C4-2B (cell line): ENCODE data around the gene ERICH6B.
A peak's percentile ranks its signal among the peaks of the same experiment; 100 is the strongest.

Experiments used
- H3K27ac ChIP-seq: fragments of 450-650 bp; 2 replicates; pipeline ENCODE4 v1.5.1; 2017
- CTCF ChIP-seq: fragments of 450-650 bp; conservative IDR thresholded peaks from 2 replicates; pipeline ENCODE4 v1.5.1; 2017; ENCODE audit warnings: mild to moderate bottlenecking
- ZFX ChIP-seq: fragments of 450-650 bp; IDR thresholded peaks from 2 replicates; pipeline ENCODE4 v1.6.1; 2017

The ERICH6B gene

DNA sequence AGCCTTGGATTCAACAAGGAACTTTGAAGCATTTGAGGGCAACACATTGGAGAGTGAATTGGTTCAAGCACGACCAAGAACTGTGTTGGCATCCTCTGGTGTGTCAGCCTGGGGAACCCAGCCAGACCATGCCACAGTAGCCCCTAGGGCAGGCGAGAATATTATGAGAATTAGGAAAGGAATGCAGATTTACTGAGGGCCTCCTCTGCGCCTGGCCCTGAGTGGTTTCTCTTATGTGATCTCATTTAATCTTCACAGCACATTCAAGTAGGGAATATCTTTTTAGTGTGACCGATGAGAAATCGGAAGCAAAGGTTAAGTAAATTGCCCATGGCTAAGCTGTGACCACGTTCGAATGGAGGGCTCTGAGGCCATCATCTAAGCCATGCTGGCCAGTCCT lies 15.3 kb upstream of the ERICH6B start:
- TF ChIP-seq CTCF (no peak), ZFX (no peak)

DNA sequence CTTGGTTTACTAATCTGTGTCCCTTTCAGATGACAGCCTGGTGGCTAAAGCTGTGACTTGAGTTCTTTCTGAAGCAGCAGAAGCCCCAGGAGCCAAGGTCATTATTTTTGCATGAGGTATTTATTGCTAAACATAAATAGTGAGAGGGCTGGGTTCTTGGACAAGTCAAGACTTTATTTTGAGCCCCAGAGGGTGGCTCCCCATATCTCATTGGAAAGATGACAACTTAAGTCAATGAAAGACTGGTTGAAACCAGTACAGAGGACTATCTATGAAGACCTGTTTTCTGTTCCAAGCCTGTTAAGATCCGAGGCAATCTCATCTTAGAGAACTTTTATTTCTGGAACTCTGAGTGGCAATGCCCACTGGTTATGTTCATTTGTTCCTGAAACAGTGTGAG lies 14.4 kb upstream of the ERICH6B start:
- TF ChIP-seq CTCF (no peak), ZFX (no peak)
- H3K27ac ChIP-seq: no peak overlapping the region

More for the DNA sequence above, 15.3 kb upstream of the ERICH6B start:
- H3K27ac ChIP-seq: no peak overlapping the region

DNA sequence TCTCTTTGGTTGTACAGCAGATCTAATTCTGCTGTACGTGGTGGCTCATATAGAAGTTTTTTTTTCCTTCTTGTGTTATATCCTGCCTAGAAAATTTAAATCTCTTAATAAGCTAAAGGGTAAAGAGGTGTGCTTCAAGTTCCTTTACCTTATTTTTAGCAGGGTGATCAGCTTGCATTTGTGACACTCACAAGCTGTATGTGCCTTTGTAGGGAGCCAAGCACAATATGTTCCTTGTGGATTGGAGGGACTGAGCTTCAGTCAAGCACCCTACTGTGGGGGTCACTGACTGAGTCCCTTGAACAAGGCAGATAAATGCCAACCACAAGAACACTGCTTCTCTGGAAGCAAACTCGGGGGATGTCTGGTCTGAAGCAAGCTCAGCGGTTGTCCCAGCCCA lies 12.6 kb upstream of the ERICH6B start:
- no peak overlapping the region for H3K27ac ChIP-seq
- TF ChIP-seq ZFX (no peak), CTCF (no peak)

DNA sequence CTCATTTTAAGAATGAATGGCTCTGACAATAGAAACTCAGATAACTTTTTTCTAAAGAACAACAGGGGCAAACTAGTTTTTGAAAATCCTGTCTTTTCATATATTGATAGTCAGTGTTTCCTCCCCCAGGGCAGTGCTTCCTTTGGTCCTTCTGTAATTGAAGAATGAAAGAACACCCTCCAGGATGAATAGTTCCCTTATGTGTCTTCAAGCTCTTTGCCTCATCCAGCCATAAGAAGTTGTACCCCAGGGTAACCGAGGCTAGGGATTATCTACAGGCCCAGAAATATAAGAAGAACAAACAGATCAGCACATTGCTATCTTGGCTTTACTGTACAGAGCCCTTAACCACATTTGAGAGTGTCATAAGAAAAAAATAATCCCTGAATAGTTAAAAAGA lies 12.1 kb upstream of the ERICH6B start:
- no peak overlapping the region for H3K27ac ChIP-seq
- TF ChIP-seq CTCF (no peak), ZFX (no peak)

GRCh38 chr13:45626731-45627374 lies 11.3 kb upstream of the ERICH6B start:
- no peak overlapping the region for H3K27ac ChIP-seq
- TF ChIP-seq CTCF (no peak), ZFX (no peak)

DNA sequence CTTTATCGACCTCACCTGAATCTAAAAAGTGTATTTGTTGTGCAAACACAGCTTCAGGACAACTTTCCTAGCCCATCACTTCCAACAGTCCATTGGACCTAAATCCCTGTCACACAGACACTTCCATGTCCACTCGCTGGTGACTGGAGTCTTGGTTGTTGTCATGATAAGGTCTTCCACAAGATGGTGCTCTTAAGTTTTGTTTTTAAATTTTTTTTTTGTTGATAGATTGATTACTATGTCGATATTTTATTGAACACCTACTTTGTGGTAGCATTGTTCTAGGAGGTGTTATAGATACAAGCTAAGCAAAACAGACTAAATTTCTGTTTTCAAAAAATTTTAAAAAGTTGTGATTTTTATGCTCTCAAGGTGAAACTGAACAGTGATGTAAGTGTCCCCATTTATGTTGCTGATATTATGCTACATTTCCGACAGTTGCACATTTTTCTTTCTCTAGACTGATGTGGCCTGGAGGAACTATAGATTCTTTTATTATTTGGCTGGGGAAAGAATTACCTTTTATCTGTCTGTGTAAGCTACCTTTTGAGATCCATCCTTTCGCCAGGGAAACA lies 8.1 kb upstream of the ERICH6B start:
- no peak overlapping the region for H3K27ac ChIP-seq
- TF ChIP-seq CTCF (peak; percentile 60), ZFX (no peak)

DNA sequence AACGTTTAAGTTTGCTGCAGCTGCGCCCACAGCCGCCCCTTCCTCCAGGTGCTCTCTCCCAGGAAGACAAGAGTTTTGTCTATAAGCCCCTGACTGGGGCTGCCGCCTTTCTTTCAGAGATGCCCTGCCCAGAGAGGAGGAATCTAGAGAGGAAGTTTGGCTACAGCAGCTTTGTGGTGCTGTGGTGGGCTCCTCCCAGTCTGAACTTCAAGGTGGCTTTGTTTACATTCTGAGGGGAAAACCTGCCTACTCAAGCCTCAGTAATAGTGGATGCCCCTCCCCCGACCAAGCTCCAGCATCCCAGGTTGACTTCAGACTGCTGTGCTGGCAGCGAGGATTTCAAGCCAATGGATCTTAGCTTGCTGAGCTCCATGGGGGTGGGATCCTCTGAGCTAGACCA lies 6.4 kb upstream of the ERICH6B start:
- no peak for TF ChIP-seq CTCF
- no peak for TF ChIP-seq ZFX
- H3K27ac ChIP-seq: no peak overlapping the region
